Kidney (tissue), 14 donors: Measurements from ENCODE around the gene ANXA2R. TPM values are rescaled to one million over a fixed set of nuclear protein-coding genes. Genes with fewer than 3 reads are reported as not detected.
A peak's percentile ranks its signal among the peaks of the same experiment; 100 is the strongest.

Experiments used
- DNase-seq, 5 donors: peaks; one replicate each; pipeline ENCODE4 v3.0.0-alpha.2; 2013 to 2020
- FAIRE-seq: peaks from 2 replicates; lab custom pipeline; 2012; peaks lifted over from hg19 to GRCh38; lab: Jason Lieb, UNC
- H3K27ac ChIP-seq, 2 donors: one replicate each; pipeline ENCODE4 v1.7.0; 2013; ENCODE audit warnings: low read depth in 2 of 2, low read length in 2 of 2, inconsistent platforms in 1 of 2
- H3K27me3 ChIP-seq: one replicate; pipeline ENCODE4 v1.7.1; 2013; ENCODE audit warnings: low read length, inconsistent platforms; ENCODE audit not compliant: control insufficient read depth, insufficient read depth
- H3K36me3 ChIP-seq, 3 donors: one replicate each; pipeline versions ENCODE4 v1.7.0 to v1.7.1; 2013; ENCODE audit warnings: low read length in 3 of 3, control low read depth in 1 of 3, inconsistent platforms in 1 of 3; ENCODE audit not compliant: insufficient read depth in 3 of 3, control insufficient read depth in 2 of 3
- H3K4me1 ChIP-seq, 3 donors: one replicate each; pipeline versions ENCODE4 v1.7.0 to v1.7.1; 2013; ENCODE audit warnings: low read length in 3 of 3, inconsistent platforms in 1 of 3, low read depth in 1 of 3; ENCODE audit not compliant: control insufficient read depth in 2 of 3, insufficient read depth in 2 of 3
- H3K4me3 ChIP-seq, 3 donors: one replicate each; pipeline versions ENCODE4 v1.7.0 to v1.8.1; 2013; ENCODE audit warnings: low read length in 3 of 3, control low read depth in 1 of 3, inconsistent platforms in 1 of 3
- H3K9ac ChIP-seq, 3 donors: one replicate each; pipeline versions ENCODE4 v1.7.0 to v1.7.1; 2013; ENCODE audit warnings: low read length in 3 of 3, control low read depth in 1 of 3, inconsistent platforms in 1 of 3
- H3K9me3 ChIP-seq, 3 donors: one replicate each; pipeline versions ENCODE4 v1.7.0 to v1.7.1; 2013; ENCODE audit warnings: low read length in 3 of 3, control low read depth in 1 of 3, inconsistent platforms in 1 of 3; ENCODE audit not compliant: control insufficient read depth in 2 of 3, insufficient read depth in 1 of 3
- intact Hi-C: fragments of 100-400 bp; cut with DNase I; formaldehyde crosslinking; loops from one replicate; pipeline ENCODE4 v1.11.1; 2022
- polyA plus RNA-seq: library from polyadenylated mRNA; stranded (reverse); fragments of 350-450 nt; fragmentation: Illumina TruSeq; extraction: RNeasy Lipid Tissue Mini Kit (QIAGEN cat#74804); gene quantifications from one replicate; pipeline ENCODE4 v1.2.3, GENCODE V29; 2014; ENCODE audit warnings: low read depth, low replicate concordance; ENCODE audit not compliant: insufficient read depth
- total RNA-seq: library from RNA; stranded (reverse); fragmentation: NEBNext Ultra II Directional; extraction: Animal tissue kit (Norgen Biotek cat#: 25700); gene quantifications from one replicate; pipeline ENCODE4 v1.2.1, GENCODE V29; 2021
- TF ChIP-seq, protein P1 (sequence below): IDR thresholded peaks from 3 replicates; pipeline ENCODE4 v1.5.1; 2012; ENCODE audit warnings: mild to moderate bottlenecking, moderate library complexity, borderline replicate concordance; ENCODE audit not compliant: insufficient read depth; ENCODE audit errors: extremely low read depth
- donor health status: control.
- donor health status: control.
- donor health status: control.
- donor health status: control.
- donor health status: control.
- donor health status: DM: yes; HTN: yes; CAD: no.
- donor health status: Normal renal cell carcinoma (clear cell type).

Gene ANXA2R
- total and polyA plus RNA-seq, 2 donors from 2014 or later, result 2.0 to 4.6 TPM

DNA sequence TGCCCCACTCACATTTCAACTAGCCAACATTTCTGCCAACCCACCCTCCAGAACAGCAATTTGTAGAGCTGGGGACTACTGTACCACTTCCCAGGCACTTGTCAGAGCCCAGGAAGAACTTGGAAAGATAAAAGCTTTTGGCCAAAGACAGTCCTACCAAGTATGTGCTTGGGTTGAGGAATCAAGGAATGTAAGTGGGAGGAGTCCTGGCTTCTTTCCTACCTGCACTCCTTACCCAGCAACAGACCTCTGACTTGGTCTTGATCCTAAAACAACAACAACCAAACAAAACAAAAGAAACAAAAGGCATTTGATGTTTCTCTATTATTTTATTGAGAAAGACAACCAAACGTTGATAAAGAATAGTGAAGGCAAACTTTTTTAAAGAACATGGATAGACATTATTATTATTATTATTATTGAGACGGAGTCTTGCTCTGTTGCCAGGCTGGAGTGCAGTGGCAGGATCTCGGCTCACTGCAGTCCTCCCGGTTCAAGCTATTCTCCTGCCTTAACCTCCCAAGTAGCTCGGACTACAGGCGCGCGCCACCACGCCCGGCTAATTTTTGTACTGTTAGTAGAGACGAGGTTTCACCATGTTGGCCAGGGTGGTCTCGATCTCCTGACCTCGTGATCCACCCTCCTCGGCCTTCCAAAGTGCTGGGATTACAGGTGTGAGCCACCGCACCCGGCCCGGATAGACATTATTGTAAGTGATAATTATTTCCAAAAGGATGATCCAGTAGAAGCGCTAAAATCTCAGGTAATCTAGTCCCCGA, 33.5 kb downstream of the ANXA2R start:
- no peaks in the 10 kb centered on the region for H3K4me1 ChIP-seq
- H3K27me3 ChIP-seq, result peaks cover 82% of the 10 kb centered on the region
- intact Hi-C loops, result no loop called here
- FAIRE-seq (no peak), DNase-seq (no peak)
- H3K4me3 ChIP-seq, result peak overlapping the region in 1 of 3 donors; percentile 56
- H3K9ac ChIP-seq, result no peak overlapping the region
- H3K36me3 ChIP-seq, result no peaks in the 10 kb centered on the region
- H3K27ac ChIP-seq, result peak overlapping the region in 1 of 2 donors; percentile 67
- H3K9me3 ChIP-seq, result no peaks in the 10 kb centered on the region
- TF ChIP-seq, protein P1, sequence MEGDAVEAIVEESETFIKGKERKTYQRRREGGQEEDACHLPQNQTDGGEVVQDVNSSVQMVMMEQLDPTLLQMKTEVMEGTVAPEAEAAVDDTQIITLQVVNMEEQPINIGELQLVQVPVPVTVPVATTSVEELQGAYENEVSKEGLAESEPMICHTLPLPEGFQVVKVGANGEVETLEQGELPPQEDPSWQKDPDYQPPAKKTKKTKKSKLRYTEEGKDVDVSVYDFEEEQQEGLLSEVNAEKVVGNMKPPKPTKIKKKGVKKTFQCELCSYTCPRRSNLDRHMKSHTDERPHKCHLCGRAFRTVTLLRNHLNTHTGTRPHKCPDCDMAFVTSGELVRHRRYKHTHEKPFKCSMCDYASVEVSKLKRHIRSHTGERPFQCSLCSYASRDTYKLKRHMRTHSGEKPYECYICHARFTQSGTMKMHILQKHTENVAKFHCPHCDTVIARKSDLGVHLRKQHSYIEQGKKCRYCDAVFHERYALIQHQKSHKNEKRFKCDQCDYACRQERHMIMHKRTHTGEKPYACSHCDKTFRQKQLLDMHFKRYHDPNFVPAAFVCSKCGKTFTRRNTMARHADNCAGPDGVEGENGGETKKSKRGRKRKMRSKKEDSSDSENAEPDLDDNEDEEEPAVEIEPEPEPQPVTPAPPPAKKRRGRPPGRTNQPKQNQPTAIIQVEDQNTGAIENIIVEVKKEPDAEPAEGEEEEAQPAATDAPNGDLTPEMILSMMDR, result no peak

DNA sequence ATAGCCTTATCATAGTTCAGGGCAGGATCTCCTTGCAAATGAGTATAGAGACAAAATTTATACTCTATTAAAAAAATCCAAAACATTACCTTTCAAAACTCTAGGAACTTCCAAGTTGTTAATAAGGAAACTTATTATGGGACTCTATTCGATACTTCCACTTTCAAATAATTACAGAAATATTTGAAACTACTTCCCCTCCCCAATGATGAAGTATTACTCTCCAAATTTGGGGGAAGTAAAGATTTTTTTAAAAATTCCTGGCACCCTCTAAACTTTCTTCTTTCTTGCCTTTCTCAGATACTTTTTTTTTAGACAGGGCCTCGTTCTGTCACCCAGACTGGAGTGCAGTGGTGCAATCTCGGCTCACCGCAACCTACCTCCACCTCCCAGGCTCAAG, 35.1 kb downstream of the ANXA2R start:
- Histone ChIP-seq H3K4me1 (peaks cover 0 to 2% (median 0%) of the 10 kb centered on the region in 3 donors), H3K9ac (no peak overlapping the region), H3K9me3 (no peaks in the 10 kb centered on the region), H3K36me3 (no peaks in the 10 kb centered on the region), H3K27ac (no peak overlapping the region), H3K4me3 (no peak overlapping the region), H3K27me3 (peaks cover 83% of the 10 kb centered on the region)
- TF ChIP-seq, protein P1, result no peak
- DNase-seq (no peak), FAIRE-seq (no peak)
- intact Hi-C loops, result no loop called here

DNA sequence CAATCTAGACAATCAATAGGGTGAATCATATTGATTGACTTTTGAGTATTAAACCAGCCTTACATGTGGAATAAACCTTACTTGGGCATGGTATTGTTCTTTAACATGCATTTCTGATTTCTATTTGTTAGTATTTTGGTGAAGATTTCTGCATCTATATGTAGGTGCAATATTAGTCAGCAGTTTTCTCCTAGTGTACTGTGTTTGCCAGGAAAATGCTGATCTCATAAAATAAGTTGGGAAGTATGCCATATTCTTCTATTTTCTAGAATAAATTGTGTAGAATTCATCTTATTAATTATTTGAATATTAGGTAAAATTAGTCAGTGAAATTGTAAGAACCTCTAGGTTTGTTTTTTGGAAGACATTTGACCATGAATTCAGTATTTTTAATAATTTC, 38.4 kb downstream of the ANXA2R start:
- Histone ChIP-seq H3K27me3 (peaks cover 84% of the 10 kb centered on the region), H3K9me3 (no peaks in the 10 kb centered on the region), H3K36me3 (no peaks in the 10 kb centered on the region), H3K4me1 (peaks cover 0 to 4% (median 0%) of the 10 kb centered on the region in 3 donors), H3K4me3 (no peak overlapping the region), H3K9ac (no peak overlapping the region), H3K27ac (no peak overlapping the region)
- intact Hi-C loops, result no loop called here
- FAIRE-seq (no peak), DNase-seq (no peak)
- TF ChIP-seq, protein P1, result no peak

DNA sequence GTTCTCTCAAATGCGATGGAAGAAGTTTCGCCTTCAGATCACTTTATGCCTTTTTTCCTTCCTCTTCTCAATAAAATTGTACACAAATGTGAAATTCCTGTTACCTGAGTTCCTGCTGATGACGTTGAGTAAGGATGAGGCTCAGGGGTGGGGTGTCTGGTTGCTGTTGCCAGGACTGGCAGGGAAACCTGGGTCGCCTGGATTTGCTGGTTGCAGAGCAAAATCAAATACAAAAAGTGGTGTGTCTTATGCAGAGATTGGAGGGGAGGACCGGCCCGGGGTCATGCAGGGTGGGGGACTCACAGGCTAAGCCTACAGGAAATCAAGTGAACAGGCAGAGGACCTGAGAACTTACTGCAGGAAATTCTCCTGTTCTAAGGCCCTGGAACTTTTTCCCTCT, 39.2 kb downstream of the ANXA2R start:
- intact Hi-C loops, result no loop called here
- Histone ChIP-seq H3K36me3 (no peaks in the 10 kb centered on the region), H3K9me3 (no peaks in the 10 kb centered on the region), H3K4me1 (peaks cover 0 to 4% (median 0%) of the 10 kb centered on the region in 3 donors), H3K27ac (no peak overlapping the region), H3K9ac (no peak overlapping the region), H3K27me3 (peaks cover 84% of the 10 kb centered on the region), H3K4me3 (no peak overlapping the region)
- TF ChIP-seq, protein P1, result no peak
- no peak for DNase-seq
- no peak for FAIRE-seq
